ENCODE measurements around the gene TUBA3D.
"Not testable (repeated sequence)": the region's sequence is repeated elsewhere in the genome, so short reads cannot be mapped to it uniquely, and the experiment has no call there.

The TUBA3D gene

GRCh38 chr2:131527131-131528001, 51.4 kb downstream of the TUBA3D start, which contains the start of gene CCDC74A:
Gene CCDC74A (plus strand): TSS chr2:131527888. CDS start chr2:131527971, 83 bp downstream.
- intact Hi-C loops (cut with DNase I): not testable (repeated sequence)
- peak; percentile 25 to 84 (median 69) for DNase-seq

DNA sequence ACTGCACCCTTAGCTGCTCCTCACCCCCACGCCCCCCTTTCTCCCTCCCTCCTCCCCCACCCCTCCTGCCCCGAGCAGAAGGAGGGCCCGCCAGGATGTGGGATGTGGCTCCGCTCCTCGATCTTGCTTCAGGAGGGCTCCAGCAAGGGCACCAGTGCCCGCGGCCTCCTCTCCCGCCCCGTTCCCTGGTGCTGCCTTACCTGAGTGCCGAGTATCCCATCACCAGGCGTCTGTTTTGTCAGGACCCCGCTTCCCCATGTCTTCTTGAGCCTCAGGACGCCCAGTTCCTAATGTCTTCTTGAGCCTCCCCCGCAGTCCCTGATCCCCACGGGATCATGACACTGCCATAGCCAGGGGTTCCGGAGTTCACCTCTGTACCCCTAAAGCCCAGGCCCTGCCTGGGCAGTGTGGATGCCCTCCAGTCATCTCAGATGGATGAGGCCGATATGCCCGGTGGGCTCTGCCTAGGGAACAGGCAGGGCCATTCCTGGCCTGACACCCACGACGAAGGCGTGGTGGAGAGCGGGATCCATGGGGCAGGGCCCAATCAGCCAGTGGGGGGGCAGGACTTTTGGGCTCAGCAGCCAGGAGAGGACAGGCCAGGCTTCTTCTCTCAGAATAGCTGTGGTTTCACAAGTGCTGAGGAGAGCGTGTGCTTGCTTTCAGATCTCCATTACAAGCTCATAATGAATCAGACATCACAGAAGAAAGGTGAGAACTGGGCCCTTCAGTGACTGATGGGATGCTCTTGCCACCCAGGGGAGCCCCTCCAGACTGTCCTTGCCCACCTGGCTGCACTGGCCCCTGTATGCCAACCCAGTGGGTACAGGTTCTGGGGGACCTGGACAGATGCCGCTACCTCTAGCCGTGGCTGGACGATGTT, 53.3 kb downstream of the TUBA3D start:
- intact Hi-C loops (cut with DNase I): not testable (repeated sequence)
- peak in 9 of 42 donors; percentile 10 to 38 (median 22) for DNase-seq

DNA sequence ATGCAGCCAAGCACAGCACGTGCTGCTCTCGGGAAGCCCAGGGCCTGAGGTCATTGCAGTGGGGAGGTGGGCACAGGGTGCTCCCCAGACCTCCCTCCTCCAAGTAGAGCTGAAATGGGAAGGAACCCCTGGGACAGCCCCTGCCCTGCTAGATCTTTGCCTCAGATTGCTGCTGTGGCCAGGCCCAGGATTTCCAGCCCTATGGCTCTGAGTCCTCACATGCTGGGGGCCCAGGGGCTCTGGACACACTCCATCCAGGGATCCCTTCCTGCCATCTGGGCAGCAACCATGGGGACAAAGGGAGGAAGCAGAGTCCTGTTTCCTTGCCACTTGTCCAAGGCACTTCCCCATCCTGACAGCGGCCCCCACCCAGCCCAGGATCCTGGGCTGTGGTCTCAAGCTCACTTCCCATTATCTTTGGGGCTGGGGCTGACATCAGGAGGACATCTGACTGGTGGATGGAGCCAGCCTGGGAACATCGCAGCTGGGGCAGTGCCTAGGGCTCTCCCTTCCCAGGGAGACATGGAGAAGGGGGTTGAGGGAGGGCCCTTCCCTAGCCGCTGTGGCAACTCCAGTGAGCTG, 54.0 kb downstream of the TUBA3D start:
- intact Hi-C loops (cut with DNase I): not testable (repeated sequence)
- DNase-seq: peak in 6 of 42 donors; percentile 3 to 29 (median 22)

DNA sequence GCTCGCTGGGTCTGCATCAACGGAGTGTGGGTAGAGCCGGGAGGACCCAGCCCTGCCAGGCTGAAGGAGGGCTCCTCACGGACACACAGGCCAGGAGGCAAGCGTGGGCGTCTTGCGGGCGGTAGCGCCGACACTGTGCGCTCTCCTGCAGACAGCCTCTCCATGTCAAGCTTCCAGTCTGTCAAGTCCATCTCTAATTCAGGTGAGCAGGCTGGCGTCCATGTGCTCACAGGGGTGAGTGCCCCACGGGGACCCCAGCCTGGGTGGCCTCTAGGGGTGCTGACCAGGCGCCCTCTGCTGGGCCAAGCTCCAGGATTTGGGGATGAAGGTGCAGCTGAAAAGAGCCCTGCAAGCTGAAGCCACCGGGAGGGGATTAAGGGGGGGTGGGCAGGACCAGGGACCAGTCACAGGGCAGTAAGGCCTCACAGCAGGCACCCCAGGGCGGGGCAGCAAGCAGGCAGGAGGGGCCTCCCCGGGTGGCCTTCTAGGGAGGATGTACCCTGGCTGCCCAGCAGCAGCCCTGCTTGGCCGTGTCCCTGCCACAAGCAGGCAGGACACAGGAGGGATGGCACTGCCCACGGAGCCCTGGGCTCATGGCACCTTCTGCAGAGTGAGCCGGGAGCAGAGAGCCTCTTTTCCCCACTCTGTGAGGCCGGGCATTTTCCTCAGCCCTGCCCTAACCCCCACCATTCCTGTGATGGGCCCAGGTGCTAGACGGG, 54.9 kb downstream of the TUBA3D start:
- intact Hi-C loops (cut with DNase I): not testable (repeated sequence)
- peak in 7 of 42 donors; percentile 7 to 40 (median 19) for DNase-seq

- DNase-seq: peak in 3 of 42 donors; percentile 0 to 14 (median 4)
These were observed 55.7 kb downstream of the TUBA3D start for GRCh38 chr2:131531547-131532185.

More at GRCh38 chr2:131531547-131532185, 55.7 kb downstream of the TUBA3D start:
- intact Hi-C loops (cut with DNase I): not testable (repeated sequence)

Measured in head of caudate nucleus (tissue), 42 donors.